NCI-H2107 (cell line): Measurements from ENCODE around the gene NACA.
"Not testable (repeated sequence)": the region's sequence is repeated elsewhere in the genome, so short reads cannot be mapped to it uniquely, and the experiment has no call there.

Source experiments
- DNase-seq: peaks from one replicate; lab custom pipeline; 2025; lab: John Stamatoyannopoulos, UW

Gene NACA

DNA sequence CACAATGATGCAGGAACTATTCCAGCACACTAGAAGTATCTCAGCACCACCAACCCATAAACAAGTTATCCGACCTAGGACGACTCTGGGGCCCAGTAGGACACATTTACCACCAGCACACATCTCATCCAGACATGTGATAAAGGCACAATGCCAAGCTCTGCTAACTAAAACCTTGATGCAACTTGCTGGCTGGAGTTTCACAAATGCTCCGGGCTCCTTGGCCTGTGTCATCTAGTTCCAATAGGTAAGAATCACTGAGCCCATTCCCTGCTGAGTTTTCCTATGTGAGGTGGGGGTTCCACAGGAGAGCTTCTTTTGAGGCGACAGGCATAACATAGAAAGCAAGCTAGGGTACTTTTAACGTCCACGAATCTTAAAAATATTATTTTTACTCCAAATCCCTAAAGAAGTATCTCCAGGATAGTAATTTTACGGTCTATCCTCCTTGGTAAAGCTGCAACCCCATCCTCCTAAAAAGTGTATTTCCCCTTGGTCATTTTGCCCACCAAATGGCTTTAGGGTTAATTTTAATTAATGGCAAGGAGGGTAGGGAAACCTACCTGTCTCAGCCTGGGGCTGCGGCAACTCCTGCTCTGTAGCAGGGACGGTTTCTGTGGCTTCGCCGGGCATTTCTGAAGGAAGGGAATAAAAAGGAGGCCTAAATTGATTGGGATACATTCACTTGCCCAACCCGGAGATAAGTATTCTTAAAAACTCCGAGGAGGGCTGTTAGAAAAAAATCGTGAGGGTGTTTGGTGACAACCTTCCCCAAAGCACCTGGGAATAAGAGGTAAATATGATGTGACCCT, 1.0 kb downstream of the NACA start:
- DNase-seq: no peak

- DNase-seq: no peak
Observed at GRCh38 chr12:56723352-56723751, 1.7 kb downstream of the NACA start.

DNA sequence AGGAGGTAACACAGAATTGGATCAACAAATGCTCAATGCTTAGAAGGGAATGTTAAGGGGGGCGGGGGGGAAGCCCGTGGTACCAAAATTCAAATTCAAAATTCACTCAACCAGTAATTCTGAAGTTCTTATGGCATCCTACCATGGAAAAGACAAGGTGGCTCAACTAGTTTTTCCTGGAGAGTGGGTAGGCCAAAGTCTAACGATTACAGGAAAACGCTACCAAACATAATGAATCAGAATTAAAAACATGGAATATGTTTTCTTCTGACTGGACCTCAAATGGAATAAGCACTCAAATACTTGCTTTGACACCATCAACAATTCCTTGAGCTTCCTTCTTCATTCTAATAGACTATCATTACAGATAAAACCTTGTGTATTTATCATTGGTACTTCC, 2.3 kb downstream of the NACA start:
- no peak for DNase-seq

DNA sequence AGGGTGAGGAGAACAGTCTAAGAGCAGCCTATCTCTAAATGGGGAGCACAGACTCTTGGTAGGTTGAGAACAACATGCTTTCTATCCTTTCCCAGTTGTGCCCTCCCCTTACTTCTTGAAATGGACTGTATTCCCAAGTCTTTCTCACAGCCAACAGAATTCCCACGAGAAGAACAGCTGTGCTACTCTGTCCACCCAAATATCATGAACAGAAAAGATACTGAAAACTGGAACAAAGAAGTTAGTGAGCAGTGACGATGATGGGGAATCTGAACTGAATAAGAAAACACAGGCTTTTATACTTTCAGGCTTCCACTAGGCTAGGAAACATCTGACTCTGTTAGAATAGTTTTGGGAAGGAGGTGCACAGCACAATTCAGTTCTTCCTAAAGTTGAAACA, 3.4 kb downstream of the NACA start:
- DNase-seq: no peak

- no peak for DNase-seq
Observed at GRCh38 chr12:56721216-56721615, 3.9 kb downstream of the NACA start.

DNA sequence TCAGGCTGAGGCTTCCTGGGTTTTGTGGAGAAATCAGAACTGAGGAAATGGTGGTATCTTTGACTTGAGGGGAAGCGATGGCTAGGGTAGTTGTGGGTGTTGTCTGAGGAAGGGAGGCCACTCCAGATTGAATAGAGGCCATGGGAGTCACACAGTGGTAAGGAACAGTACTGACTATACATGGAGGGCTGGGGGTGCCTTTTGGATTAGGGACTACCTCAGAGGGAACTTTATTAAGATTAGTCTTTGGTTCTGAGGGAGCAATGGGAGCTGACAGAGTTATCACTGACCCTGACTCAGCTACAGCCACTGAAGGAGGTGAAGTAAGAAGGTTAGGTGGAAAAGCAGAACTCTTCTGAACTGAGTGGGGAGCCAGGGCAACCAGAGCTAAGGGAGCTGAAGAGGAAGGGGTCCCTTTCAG, 4.4 kb downstream of the NACA start:
- no peak for DNase-seq

DNA sequence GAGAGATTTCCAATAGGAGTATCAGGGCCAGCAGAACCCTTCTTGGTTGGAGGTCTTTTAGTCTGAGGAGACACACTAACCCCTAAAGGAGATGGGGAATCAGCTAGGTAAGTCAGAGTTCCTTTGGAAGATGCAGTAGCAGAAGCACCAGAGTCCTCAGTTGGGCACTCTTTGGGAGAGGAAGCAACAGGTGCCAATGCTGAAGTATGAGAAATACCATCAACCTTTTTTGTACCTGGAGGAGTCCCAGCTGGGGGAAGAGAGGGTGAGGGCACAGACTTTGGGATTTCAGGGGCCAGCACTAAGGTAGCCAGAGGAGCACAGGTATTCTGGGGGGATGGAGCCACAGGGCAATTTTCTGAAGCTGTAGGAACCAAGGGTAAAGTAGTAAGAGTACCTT, 6.0 kb downstream of the NACA start:
- DNase-seq: no peak

GRCh38 chr12:56718636-56719035, 6.5 kb downstream of the NACA start:
- DNase-seq: no peak

DNA sequence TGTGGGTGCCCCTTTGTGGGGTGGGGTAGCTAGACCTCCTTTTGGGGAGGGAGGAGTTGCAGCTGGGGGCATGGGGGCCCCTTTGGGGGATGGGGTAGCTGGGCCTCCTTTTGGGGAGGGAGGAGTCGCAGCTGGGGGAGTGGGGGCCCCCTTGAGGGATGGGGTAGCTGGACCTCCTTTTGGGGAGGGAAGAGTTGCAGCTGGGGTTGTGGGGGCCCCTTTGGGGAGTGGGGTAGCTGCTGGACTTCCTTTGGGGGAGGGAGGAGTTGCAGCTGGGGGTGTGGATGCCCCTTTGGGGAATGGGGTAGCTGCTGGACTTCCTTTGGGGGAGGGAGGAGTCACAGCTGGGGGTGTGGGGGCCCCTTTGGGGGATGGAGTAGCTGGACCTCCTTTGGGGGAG, 7.0 kb downstream of the NACA start:
- no peak for DNase-seq

GRCh38 chr12:56716933-56717880, 7.9 kb downstream of the NACA start:
- DNase-seq: no peak

GRCh38 chr12:56716458-56716857, 8.6 kb downstream of the NACA start:
- DNase-seq: no peak

- DNase-seq: no peak
Observed at GRCh38 chr12:56715798-56716197, 9.3 kb downstream of the NACA start.

DNA sequence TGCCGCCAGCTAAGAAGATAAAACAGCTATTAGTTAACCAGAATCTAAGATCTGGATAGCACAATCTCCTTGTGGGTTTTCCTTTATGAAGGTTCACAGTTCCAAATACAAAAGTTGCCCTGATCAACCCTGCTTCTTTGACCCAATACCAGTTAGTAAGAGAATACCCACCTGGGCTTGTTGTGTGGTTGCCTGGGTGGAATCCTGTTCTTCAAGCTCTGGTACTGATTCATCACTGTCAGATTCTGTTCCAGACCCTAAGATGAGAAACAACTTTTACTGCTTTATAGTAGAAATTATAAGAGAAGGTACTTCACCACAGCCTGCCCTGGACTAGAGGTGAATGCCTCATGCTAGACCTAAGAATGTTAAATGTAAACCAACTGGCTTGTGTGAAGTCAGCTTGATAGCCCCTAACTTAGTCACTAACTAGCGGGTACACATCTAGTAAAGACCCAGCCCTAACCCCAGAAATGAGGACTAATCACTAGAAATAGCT, 10.6 kb downstream of the NACA start:
- DNase-seq: no peak

DNA sequence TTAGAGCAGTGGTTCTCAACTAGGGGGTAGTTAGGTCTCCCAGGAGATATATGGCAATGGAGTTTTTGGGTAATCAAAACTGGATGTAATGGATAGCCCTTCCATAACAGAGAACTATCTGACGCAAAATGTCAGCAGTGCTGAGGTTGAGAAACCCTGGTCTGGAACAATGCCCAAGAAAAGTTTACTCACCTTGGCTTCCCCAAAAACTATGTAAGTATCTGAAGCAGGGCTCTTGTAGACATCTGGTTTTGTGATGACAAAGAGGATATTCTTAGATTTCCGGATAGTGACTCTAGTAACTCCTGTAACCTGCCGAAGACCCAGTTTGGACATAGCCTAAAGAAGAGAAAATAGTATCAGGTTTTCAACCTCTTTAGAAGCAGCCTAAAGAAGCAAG, 11.8 kb downstream of the NACA start:
- no peak for DNase-seq

DNA sequence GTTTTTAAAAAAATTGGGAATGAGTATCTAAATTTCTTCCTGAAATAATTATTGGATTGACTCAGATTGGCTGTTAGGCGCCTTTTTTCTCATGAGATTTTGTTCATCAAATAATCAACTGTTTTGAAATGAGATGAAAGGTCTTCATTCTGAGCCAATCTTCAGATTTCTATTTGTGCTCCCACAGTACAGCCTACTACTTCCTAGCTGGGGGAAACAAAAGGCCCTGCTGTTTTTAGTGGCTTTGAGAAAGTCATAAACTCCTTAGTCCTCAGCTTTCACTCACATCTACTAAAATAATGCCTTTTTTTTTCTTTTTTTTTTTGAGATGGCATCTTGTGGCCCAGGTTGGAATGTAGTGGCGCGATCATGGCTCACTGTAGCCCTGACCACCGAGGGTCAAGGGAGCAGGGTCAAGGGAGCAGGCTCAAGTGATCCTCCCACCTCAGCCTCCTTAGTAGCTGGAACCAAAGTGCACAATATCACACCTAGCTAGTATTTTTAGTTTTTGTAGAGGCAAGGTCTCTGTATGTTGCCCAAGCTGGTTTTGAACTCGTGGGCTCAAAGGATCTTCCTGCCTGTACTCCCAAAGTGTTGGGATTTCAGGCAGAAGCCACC, 15.2 kb downstream of the NACA start:
- DNase-seq: no peak

DNA sequence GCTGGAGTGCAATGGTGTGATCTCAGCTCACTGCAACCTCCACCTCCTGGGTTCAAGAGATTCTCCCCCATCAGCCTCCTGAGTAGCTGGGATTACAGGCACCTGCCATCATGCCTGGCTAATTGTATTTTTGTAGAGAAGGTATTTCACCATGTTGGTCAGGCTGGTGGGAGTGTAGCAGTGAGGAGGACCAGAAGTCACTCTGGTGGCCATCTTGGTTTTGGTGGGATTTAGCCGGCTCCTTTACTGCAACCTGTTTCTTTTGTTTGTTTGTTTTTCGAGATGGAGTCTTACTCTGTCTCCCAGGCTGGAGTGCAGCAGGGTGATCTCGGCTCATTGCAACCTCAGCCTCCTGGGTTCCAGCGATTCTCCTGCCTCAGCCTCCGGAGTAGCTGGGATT, 20.6 kb downstream of the NACA start:
- not testable (repeated sequence) for DNase-seq

- DNase-seq: no peak
Observed at GRCh38 chr12:56699020-56699661, 26.0 kb downstream of the NACA start.

DNA sequence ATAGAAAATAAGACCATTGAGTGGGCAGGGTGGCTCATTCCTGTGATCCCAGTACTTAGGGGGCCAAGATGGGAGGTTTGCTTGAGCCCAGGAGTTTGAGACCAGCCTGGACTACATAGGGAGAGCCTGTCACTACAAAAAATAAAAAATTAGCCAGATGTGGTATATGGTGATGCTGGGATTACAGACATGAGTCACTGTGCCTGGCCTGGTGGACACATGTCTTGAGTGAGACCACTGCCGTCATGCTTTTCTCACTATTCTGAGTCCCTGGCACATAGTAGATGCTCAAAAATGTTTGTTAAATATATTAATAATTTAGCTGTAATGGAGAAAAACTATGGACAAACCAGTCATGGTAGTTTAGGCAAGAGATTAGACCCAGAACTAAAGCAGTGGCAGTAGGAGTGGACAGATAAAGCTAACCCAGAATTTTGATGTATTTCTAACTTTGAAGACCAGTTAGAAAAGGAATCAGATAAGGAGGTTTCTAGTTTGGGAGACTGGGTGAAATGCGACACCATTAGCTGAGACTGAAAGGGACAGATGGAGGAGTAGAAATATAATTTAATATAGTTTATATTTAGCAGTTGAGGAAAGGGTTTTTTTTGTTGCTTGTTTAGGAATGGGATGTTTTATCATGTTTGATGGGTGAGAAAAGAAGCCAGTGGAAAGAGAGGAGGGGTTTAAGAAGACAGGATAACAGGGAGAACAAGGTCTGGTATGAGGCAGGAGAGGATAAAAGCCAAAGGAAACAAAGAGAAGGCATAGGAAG, 29.6 kb downstream of the NACA start:
- no peak for DNase-seq

DNA sequence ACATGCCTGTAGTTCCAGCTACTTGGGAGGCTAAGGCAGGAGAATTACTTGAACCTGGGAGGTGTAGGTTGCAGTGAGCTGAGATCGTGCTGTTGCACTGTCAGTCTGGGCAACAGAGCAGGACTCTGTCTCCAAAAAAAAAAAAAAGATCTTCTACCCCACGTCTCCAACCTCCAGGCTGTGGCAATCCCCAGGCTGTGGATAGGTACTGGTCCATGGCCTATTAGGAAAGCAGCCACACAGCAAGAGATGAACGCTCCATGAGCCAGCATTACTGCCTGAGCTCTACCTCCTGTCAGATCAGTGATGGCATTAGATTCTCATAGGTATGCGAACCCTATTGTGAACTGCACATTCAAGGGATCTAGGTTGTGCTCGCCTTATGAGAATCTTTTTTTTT, 30.9 kb downstream of the NACA start:
- DNase-seq: no peak

DNA sequence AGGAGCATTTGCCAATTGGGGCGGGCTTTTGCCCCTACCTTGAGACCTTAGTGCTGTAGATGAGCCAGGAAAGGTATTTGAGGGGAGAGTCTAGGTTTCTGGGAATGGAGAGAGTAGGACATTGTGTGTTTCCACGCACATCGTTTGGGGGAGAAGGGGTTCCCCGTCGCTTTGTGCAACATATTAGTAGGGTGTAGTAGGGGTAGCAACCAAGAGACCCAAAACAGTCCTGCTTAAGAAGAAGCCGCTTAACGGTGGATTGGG, 36.3 kb downstream of the NACA start:
- no peak for DNase-seq

GRCh38 chr12:56688129-56688845, 36.8 kb downstream of the NACA start, which contains the start of gene PTGES3:
Gene PTGES3, minus strand, starts transcription at chr12:56688284. Its CDS starts 285 bp downstream, at chr12:56687999.
- DNase-seq: peak; percentile 97
